ENCODE measurements around the gene NAALADL2.

DNA sequence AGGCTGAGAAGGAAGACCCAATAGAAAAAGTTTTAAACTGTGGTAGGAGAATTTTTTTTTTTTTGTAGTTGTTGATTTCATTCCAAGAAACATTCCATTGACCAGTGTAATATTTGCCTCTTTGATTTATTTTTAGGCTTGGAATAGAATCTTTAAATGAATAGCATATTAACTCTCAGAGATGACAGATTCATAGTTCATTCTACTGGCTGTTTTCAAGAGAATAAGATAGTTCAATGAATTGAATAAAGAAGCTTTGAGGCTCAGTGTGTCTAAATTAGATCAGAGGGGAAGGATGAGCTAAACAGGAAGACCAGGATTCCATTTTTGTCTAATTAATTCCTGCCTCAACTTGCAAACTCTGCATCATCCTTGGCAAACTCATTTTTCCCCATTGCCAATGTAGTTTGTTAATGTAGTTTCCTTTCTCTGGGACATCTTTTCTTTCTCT lies 98.4 kb downstream of the NAALADL2 start:
- TF ChIP-seq, protein P1, sequence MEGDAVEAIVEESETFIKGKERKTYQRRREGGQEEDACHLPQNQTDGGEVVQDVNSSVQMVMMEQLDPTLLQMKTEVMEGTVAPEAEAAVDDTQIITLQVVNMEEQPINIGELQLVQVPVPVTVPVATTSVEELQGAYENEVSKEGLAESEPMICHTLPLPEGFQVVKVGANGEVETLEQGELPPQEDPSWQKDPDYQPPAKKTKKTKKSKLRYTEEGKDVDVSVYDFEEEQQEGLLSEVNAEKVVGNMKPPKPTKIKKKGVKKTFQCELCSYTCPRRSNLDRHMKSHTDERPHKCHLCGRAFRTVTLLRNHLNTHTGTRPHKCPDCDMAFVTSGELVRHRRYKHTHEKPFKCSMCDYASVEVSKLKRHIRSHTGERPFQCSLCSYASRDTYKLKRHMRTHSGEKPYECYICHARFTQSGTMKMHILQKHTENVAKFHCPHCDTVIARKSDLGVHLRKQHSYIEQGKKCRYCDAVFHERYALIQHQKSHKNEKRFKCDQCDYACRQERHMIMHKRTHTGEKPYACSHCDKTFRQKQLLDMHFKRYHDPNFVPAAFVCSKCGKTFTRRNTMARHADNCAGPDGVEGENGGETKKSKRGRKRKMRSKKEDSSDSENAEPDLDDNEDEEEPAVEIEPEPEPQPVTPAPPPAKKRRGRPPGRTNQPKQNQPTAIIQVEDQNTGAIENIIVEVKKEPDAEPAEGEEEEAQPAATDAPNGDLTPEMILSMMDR (IDR thresholded peaks at IDR 0.05), result no peak
- no peak for TF ChIP-seq POLR2A (IDR thresholded peaks at IDR 0.05)

Measured in body of pancreas (tissue), 4 donors.